Measurements from ENCODE around the gene C12orf43.
"Not testable (repeated sequence)": the region's sequence is repeated elsewhere in the genome, so short reads cannot be mapped to it uniquely, and the experiment has no call there.

Gene C12orf43, protein sequence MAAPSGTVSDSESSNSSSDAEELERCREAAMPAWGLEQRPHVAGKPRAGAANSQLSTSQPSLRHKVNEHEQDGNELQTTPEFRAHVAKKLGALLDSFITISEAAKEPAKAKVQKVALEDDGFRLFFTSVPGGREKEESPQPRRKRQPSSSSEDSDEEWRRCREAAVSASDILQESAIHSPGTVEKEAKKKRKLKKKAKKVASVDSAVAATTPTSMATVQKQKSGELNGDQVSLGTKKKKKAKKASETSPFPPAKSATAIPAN

DNA sequence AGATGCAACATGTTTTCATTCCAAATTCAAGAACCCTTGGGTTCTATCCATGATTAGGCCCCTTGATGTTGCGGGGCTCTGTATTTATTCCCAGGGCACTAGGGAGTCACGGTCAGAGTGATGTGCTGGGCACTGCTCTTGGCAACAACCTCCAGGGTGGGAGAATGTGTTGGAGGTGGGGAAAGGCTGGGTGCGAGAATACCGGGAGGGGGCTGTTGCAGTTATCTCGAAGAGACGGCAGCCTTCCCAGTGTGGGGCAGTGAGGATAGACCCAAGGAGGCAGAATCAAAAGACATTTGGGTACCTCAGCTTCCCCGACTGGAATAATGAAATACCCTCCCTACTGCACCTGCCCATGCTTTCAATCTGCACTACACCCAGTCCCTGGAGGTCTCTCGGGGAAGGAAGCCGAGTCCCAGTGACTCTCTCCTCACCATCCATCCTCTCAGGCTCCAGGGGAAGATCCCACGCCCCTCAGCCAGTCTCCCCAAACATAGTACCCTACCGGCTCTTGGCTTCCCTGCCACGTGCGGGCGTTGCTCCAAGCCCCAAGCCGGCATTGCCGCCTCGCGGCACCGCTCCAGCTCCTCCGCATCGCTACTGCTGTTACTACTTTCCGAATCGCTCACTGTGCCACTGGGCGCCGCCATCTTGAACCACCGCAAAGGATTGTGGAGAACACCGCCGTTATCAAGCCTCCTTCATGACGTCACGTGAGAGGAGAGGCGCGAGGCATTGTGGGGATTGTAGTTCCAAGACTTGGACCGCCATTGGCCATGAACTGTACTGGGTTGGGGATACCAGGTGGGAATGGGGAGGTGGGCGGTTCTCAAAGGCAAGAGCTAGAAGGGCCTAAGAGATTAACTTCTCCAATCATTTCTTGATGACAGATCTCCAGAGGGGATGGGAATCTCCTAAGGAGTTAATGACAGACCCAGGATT lies at the start of gene C12orf43:
C12orf43 (minus strand) TSS at position 663 of the 942 bp plus-strand sequence; CDS start at position 650, 13 bp downstream.
- peak; percentile 82 for DNase-seq (ENCODE audit: low read depth)

DNA sequence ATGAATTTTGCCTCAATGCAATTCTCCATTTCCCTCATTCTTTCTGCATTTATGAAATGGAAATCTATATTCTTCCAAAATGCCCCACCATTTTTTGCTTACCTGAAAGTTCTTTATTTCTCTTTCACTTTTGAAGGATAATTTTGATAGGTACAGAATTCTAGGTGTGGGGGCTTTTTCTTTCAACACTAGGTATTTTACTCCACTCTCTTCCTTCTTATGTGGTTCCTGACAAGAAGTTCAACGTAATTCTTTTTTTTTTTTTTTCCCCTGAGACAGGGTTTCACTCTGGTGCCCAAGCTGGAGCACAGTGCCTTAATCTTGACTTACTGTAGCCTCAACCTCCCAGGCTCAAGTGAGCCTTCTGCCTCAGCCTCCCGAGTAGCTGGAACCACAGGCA lies 49.1 kb upstream of the C12orf43 start:
- no peak for DNase-seq (ENCODE audit: low read depth)

DNA sequence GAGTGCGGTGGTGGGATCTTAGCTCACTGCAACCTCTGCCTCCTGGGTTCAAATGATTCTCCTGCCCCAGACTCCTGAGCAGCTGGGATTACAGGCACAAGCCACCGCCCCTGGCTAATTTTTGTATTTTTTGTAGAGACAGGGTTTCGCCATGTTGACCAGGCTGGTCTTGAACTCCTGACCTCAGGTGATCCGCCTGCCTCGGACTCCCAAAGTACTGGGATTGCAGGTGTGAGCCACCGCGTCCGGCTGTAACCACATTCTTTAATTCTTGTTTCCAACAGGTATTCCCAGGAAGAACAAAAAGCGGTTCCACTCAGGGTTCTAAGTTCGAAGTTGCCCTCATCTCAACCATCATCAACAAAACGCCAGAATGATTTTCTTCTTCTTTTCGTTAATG lies 48.3 kb upstream of the C12orf43 start:
- not testable (repeated sequence) for DNase-seq (ENCODE audit: low read depth)

DNA sequence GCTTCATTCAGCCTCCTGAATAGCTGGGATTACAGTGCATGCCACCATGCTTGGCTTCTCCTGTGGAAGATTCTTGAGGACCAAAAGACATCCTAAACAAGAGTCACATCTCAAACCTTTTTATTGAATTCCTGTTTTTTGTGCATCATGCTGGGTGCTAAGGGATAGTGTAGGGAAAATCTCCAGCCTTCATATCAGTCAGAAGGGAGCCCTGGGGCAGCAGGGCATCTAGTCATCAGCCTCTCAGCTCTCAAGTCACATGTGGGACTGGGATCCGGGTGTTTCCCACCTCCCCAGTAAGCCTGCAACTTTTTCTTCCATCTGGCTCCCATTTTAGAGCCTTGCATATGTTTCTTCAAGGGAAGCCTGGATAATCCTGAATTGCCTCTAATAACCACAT lies 47.8 kb upstream of the C12orf43 start:
- no peak for DNase-seq (ENCODE audit: low read depth)

DNA sequence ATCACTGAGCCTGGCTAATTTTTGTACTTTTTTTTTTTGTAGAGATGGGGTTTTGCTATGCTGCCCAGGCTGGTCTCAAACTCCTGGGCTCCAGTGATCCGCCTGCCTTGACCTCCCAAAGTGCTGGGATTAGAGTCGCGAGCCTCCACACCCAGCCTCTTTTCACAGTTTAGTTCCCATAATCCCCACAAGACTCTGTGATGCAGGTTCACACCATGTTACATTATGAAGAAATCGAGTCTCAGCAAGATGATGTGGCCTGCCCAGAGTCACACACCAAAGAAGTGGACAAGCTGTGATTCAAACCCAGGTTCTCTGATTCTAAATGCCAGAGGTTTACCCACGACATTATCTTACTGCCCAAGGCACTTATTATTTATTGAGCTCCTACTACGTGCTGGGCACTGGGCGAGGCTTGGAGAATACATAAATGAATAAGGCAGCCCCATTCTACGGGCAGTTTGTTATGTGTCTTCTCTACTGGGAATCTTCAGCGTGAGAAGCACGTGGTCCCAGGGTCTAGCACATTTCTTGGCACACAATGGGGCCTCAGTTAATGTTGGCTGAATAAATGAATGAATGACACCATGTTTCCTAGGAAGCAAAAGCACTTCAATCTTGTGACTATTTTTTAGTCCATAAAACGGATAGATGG lies 46.2 kb upstream of the C12orf43 start:
- DNase-seq (ENCODE audit: low read depth): no peak

DNA sequence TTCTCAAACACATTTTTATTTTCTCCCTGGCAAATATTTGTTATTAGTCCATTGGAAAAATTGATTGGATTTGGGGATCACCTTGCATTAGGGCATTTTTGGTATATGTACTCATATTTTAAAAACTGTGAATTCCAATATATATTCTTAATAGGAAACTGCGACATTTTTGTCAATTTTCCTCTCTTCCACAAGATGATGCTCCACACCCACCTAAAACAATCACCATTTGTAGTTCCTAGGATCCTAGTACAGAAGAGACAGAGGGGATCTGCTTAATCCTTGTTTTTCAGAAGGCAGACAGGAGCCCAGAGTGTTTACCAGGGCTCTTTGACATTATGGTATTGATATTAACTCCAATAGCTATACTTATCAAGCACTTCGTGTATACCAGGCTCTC lies 45.5 kb upstream of the C12orf43 start:
- DNase-seq (ENCODE audit: low read depth): no peak

DNA sequence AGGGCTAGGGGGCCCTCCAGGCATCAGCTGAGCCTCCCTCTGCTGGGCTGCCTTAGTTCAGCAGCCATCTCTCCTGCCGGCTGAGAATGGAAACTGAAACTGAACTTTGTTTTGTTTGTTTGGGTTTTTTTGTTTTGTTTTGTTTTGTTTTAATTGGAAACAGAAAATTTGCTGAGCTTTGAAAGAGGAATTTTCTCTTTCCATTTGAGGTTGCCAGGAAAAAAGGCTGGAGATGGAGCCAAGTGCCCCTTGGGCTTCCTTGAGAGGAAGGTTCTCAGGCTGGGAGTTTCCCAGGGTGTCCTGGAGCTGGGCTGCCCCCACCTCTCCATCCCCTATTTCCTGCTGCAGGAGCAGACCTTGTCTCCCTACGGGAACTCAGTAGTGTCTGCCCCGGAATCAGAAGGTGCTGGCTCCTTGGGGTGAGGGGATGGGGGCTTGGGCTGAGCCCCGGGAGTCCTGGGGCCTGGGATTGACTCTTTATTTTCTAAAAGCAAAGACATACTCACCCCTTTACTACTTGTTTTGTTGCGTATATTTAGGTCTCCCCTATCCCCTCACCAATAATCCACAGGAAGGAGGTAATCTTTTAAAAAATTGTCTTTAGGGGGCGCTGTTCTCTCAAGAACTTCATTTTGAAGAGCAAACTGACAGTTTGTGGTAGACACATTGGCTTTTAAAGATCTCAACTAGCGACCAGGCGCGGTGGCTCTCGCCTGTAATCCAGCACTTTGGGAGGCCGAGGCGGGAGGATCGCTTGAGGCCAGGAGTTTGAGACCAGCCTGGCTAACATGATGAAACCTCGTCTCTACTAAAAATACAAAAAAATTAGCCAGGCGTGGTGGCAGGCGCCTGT lies 44.1 kb upstream of the C12orf43 start:
- DNase-seq (ENCODE audit: low read depth): no peak

DNA sequence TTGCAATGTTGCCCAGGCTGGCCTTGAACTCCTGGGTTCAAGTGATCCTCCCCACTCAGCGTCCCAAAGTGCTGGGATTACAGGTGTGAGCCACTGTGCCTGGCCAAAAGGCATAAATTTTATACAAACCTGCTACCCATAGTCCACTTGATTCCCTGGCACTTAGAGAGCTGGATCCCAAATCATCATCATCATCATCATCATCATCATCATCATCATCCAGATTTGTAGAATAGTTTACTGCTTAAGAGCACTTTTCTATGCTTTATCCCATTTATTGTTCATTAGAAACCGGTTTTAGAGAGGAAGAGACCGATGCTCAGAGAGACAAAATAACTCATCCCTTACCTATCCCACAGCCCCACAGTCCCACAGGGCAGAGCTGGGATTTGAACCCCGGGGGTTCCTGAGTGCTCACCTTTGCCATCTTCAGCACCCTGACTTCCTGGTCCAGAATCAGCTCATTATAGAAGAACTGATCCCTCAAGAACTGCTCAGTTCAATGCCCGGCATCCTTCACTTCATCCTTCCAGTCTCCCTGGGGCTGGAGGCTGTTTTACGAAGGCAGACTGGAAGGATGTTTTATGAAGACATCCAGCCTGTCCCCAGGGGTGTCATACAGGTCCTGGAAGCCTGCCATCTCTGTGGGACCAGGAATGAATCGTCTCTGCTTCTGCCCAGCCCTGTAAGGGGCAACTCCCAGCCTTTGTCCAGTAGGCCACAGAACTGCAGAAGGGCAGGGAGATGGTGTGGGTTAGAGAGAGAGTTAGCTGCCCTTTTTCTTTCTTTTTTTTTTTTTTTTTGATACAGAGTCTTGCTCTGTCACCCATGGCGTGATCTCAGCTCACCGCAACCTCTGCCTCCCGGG lies 43.0 kb upstream of the C12orf43 start:
- no peak for DNase-seq (ENCODE audit: low read depth)

DNA sequence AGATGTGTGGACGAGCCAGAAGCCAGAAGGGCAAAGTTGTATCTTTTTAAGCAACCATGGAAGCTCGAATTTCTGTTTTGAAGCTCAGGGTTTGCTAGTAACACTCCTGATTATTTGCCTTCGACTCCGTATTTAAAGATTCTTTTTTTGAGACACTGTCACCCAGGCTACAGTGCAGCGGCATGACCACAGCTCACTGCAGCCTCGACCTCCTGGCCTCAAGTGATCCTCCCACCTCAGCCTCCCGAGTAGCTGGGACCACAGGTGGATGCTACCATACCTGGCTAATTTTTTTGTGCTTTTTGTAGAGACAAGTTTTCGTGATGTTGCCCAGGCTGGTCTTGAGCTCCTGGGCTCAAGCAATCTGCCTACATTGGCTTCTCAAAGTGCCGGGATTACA lies 41.5 kb upstream of the C12orf43 start:
- no peak for DNase-seq (ENCODE audit: low read depth)

DNA sequence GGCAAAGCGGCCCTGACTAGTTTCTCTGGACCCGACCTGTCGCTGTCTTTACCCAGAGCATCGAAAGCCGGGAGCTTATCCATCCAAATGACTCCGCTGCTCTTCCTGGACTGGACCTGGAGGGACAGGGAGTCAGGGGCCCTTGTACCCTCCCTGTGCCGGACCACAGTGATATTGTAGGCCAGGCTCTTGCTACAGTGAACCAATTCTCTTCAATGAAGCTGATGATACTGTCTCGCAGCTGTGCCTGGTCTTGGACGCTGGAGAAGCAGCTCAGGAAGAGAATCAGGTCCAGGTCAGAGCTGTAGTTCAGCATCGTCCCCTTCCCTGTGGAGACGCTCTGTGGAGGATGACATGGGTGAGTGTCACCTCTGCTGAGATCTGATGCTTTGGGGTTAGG lies 37.4 kb upstream of the C12orf43 start:
- no peak for DNase-seq (ENCODE audit: low read depth)

DNA sequence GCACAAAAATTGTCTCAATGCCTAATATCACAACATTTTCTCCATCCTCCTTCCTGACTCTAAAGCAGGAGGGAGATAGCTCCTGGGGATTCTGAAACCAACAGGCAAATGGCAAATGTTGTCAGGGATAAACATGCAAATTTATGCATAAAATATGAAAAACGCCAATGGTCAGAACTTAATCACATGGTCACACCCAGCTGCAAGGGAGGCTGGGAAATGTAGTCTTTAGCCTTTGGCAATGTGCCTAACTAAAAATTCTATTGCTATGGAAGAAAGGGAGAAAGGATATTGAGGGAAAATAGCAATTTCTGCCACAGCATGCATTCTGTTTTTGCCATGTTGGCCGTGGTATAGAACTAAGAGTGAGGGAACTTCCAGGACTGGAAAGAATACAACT lies 34.4 kb upstream of the C12orf43 start:
- no peak for DNase-seq (ENCODE audit: low read depth)

DNA sequence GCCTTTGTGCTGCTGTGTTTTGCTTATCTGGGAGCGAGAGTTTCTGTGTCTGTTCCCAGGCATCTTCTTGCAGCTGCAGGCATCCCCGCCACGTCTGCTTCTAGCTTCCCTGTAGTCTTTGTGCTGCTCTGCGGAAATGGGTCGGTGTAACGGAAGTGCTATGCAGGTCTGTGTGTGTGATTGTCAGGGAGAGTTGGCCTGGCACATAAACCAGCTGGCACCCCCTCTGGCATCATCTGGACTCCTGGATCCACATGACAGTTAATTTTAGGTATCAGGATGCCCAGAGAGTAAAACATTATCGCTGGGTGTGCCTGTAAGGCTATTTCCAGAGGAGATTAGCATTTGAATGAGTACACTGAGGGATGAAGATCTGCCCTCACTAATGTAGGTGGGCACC lies 32.2 kb upstream of the C12orf43 start:
- no peak for DNase-seq (ENCODE audit: low read depth)

DNA sequence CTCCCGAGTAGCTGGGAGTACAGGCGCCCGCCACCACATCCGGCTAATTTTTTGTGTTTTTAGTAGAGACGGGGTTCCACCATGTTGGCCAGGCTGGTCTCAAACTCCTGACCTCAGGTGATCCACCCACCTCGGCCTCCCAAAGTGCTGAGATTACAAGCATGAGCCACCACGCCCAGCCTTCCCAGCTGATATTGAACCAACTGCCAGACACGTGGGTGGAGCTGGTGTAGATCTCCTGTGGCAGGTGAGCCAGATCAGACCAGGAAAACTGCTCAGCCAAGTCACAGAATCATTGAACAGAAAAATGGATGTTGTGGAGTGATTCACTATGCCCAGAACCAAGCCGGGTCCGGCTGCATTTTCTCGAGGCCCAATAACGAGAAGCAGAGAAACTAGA lies 31.1 kb upstream of the C12orf43 start:
- not testable (repeated sequence) for DNase-seq (ENCODE audit: low read depth)

DNA sequence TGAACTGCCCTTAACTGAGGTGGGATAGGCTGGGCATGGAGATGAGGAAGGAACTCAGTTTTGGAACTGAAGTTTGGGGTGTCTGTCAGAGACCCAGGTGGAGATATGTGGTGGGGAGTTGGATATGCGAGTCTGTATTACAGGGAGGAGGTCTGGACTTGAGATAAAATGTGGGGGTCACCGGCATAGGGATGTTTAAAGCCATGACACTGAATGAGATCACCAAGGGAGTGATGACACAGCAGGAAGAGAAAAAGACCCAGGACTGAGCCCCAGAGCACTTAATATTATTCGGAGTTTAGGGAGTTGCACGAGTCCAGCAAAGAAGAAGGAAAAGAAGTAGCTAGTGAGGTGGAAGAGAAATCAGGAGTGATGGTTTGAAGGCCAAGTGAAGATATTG lies 26.8 kb upstream of the C12orf43 start:
- no peak for DNase-seq (ENCODE audit: low read depth)

DNA sequence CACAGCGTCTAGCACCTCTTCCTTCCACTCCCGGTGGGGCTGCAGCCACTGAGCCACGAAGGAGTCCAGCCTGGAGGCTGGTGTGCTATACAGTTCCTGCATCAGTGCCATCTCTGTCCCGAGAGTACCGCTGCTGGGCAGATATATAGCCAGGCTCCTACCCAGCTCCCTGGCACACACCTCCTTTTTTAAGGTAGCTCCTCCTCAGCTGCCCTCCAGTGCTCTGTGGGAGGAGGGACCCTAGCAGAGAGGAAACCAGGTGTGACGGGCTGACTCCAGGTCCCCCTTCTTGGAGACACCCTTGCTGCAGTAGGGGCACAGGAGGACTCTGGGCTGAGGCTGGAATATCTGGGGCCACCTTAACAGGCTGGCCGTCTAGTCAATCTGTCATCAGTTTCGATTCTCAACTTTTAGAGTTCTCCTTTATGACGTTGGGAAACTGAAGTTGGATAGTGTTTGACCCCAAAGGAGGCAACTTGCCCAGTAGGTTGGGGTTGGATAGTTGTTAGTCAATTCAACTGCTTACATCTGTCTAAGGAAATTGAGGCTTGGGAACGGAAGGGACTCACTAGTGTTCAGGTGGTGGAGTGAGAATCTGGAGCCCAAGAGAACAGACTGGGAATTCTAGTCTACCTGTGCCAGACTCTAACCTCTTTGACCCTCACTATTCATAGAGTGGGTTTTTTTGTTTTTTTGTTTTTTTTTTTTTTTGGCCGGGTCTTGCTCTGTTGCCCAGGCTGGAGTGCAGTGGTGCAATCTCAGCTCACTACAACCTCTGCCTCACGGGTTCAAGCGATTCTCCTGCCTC lies 22.8 kb upstream of the C12orf43 start, which contains the start of gene OASL:
OASL (minus strand) TSS at position 386 of the 808 bp plus-strand sequence; CDS start at position 111, 275 bp downstream.
- no peak for DNase-seq (ENCODE audit: low read depth)

DNA sequence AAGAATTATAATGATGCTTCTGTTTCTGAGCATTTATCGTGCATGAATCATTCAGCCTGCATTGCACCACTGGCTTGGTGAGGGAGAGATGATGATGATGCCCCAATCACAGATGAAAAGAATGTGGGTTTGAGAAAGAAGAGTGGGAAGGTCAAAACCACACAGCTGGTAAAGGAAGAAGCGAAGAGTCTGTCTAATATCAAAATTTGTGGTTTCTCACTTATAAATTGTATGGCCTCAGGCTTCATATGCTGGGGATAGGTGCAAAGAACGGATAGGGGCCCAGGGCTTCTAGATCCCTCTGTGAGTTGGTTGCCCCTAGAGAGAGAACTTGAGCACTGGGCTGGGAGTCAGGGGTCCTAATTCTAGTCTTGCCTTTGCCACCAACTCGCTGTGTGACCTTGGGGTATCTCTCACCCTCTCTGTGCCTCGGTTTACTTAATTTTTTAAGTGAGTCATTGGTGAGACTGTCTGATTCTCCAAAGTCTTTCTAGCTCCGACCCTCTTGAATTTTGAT lies 20.6 kb upstream of the C12orf43 start:
- no peak for DNase-seq (ENCODE audit: low read depth)

DNA sequence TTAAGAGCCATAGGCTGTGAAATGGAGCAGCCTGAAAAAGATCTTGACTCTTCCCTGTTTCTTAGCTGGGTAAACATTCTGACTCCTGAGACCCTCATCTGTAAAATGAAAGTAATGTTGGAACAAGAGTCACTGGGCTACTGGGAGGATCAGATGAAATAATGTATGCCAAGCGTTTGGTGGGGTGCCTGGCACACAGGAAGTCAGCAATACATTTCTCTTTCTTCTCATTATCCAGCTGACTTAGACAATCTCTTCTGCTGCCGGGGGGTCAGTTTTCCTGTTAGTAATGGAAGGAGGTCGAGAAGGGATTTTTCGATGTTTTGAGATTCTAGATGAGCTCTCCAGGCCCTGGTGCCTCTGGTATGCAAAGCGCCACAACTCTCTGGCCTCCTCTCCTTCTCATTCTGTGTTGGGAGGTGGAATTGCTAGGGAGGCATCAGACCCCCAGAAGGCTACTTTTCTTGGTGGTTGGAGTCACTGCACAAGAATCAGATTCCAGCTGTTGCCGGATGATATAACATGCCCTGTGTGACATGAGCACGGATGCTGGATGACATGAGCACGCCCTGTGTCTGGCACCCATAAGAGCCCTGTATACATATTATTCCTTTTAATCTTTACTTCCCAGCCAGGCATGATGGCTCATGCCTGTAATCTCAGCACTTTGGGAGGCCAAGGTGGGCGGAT lies 18.5 kb upstream of the C12orf43 start:
- no peak for DNase-seq (ENCODE audit: low read depth)

DNA sequence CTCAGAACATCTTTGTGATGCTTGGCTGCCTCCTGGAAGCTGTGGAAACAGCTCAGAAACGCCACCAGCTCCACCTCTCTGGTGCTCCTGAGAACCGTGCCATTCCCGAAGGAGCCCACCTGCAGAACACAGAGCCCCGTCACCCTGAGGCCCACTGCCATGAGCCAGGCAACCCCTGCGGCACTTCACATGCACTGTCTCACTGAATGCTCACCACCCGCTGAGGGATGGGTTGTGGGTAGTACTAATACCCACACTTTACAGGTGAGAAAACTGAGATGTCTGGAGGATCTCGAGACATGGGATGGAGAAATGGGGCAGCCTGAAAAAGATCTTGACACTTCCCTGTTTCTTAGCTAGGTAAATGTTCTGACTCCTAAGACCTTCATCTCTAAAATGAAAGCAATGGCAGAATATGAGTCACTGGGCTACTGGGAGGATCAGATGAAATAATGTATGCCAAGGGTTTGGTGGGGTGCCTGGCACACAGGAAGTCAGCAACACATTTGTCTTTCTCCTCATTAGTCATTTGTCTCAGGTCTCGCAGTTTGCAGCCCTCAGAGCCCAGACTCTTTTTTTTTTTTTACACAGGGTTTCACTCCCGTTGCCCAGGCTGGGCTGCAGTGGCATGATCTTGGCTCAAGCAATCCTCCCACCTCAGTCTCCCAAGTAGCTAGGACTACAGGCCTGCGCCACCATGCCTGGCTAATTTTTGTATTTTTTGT lies 17.5 kb upstream of the C12orf43 start:
- DNase-seq (ENCODE audit: low read depth): peak; percentile 34
